ENCODE measurements around the gene ZC3H12A.

The ZC3H12A gene

GRCh38 chr1:37434292-37435225 lies 39.8 kb upstream of the ZC3H12A start:
- peak; percentile 95 for TF ChIP-seq CTCF (conservative IDR thresholded peaks at IDR 0.05)
- H3K27ac ChIP-seq: no peak overlapping the region

GRCh38 chr1:37437087-37437486 lies 37.3 kb upstream of the ZC3H12A start:
- TF ChIP-seq CTCF (conservative IDR thresholded peaks at IDR 0.05): no peak
- H3K27ac ChIP-seq: no peak overlapping the region

DNA sequence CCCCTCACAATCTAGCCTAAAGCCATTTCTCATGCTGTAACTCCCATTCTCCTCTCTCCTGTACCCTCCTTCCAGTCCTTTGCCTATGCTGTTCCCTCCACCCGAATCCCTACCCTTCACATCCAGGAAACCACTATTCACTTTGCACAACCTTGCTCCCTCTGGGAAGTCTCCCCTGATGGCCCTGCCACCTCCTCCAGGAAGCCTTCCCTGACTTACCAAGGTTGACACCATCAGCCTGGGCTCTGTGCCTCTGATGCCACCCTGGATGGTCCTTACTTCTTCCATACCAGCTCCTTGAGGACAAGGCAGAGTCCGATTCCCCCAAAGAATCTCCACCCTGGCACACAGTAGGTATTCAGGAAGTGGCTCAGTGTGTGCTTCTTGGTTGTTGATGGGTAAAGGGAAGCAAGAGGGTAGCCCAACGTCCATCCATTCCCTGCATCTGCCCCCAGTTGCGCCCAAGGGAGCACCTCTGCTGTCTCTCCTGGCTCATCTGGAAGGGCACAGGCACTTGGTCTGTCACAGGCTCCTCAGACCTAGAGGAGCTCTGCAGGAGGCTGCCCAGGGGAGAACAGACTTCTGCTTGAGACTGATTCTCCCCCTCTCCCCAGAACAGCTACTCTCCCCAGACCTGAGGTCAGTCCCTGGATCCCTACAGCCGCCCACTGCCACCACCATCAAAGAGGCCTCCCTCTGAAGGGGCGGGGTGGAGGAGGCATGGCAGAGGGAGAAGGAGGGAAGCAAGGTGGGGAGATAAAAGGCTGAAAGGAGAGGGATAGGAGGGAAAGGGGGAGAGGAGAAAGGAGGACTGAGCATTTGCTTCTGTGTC lies 36.1 kb upstream of the ZC3H12A start:
- no peak for TF ChIP-seq CTCF (conservative IDR thresholded peaks at IDR 0.05)

GRCh38 chr1:37438869-37439343 lies 35.5 kb upstream of the ZC3H12A start:
- no peak overlapping the region for H3K27ac ChIP-seq
- TF ChIP-seq CTCF (conservative IDR thresholded peaks at IDR 0.05): no peak

More for the DNA sequence above, 36.1 kb upstream of the ZC3H12A start:
- no peak overlapping the region for H3K27ac ChIP-seq

- no peak for TF ChIP-seq CTCF (conservative IDR thresholded peaks at IDR 0.05)
- no peak overlapping the region for H3K27ac ChIP-seq
Measured at GRCh38 chr1:37439349-37439995, 34.9 kb upstream of the ZC3H12A start.

GRCh38 chr1:37441490-37441889 lies 32.9 kb upstream of the ZC3H12A start:
- no peak for TF ChIP-seq CTCF (conservative IDR thresholded peaks at IDR 0.05)
- no peak overlapping the region for H3K27ac ChIP-seq

DNA sequence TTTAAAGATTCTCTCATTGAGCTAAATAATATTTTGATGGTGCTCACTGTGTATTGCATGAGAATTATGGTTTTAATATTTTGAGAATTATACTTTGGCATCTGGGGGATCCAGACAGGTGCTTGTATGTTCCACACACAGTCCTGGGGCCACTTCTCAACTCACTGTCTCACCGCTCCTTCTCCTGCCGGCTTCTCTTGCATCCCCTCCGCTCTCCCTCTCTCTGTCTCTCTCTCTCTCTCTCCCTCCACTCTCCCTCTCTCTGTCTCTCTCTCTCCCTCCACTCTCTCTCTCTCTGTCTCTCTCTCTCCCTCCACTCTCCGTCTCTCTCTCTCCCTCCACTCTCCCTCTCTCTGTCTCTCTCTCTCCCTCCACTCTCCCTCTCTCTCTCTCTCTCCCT lies 32.2 kb upstream of the ZC3H12A start:
- no peak overlapping the region for H3K27ac ChIP-seq
- no peak for TF ChIP-seq CTCF (conservative IDR thresholded peaks at IDR 0.05)

Data from VCaP (cell line).